Epithelial cell of prostate (primary cell): ENCODE measurements around the gene AURKA.
"Not testable (repeated sequence)": the region's sequence is repeated elsewhere in the genome, so short reads cannot be mapped to it uniquely, and the experiment has no call there.

Experiments
- DNase-seq: peaks from one replicate; pipeline ENCODE4 v3.0.0-alpha.2; 2011; ENCODE audit warnings: low read depth, low spot score
- H3K27ac ChIP-seq: fragments of 450-650 bp; 2 replicates; pipeline ENCODE4 v1.5.1; 2017; ENCODE audit warnings: mild to moderate bottlenecking

The AURKA gene

GRCh38 chr20:56422076-56422823 lies 30.2 kb upstream of the AURKA start:
- no peak for DNase-seq
- H3K27ac ChIP-seq, result no peak overlapping the region

- no peak overlapping the region for H3K27ac ChIP-seq
- no peak for DNase-seq
These were observed 29.1 kb upstream of the AURKA start for GRCh38 chr20:56420940-56421688.

- H3K27ac ChIP-seq, result no peak overlapping the region
- DNase-seq, result no peak
These were observed 28.0 kb upstream of the AURKA start for GRCh38 chr20:56420028-56420427.

GRCh38 chr20:56418385-56418861 lies 26.4 kb upstream of the AURKA start:
- H3K27ac ChIP-seq, result no peak overlapping the region
- no peak for DNase-seq

- no peak for DNase-seq
- no peak overlapping the region for H3K27ac ChIP-seq
These were observed 25.9 kb upstream of the AURKA start for GRCh38 chr20:56417911-56418310.

- H3K27ac ChIP-seq, result no peak overlapping the region
- DNase-seq, result no peak
These were observed 25.4 kb upstream of the AURKA start for GRCh38 chr20:56417402-56417801.

GRCh38 chr20:56414842-56415765 lies 23.1 kb upstream of the AURKA start:
- DNase-seq, result no peak
- H3K27ac ChIP-seq, result no peak overlapping the region

- no peak for DNase-seq
- no peak overlapping the region for H3K27ac ChIP-seq
These were observed 20.9 kb upstream of the AURKA start for GRCh38 chr20:56412949-56413348.

GRCh38 chr20:56412473-56412790 lies 20.4 kb upstream of the AURKA start:
- H3K27ac ChIP-seq, result no peak overlapping the region
- DNase-seq, result no peak

GRCh38 chr20:56411759-56412472 lies 19.9 kb upstream of the AURKA start, which contains the start of gene CASS4:
Gene CASS4, plus strand, starts transcription at chr20:56412260. Its CDS starts 199 bp downstream, at chr20:56412459.
- no peak within 1 kb of the TSS for H3K27ac ChIP-seq
- no peak for DNase-seq

GRCh38 chr20:56411287-56411686 lies 19.3 kb upstream of the AURKA start:
- not testable (repeated sequence) for H3K27ac ChIP-seq, DNase-seq

- H3K27ac ChIP-seq, result no peak overlapping the region
- DNase-seq, result no peak
These were observed 17.9 kb upstream of the AURKA start for GRCh38 chr20:56409956-56410355.

- H3K27ac ChIP-seq, result no peak overlapping the region
- no peak for DNase-seq
These were observed 17.5 kb upstream of the AURKA start for GRCh38 chr20:56409521-56409920.

GRCh38 chr20:56406910-56407309 lies 14.9 kb upstream of the AURKA start:
- no peak overlapping the region for H3K27ac ChIP-seq
- DNase-seq, result no peak

GRCh38 chr20:56405356-56405755 lies 13.3 kb upstream of the AURKA start:
- H3K27ac ChIP-seq, DNase-seq: not testable (repeated sequence)

- DNase-seq, result no peak
- H3K27ac ChIP-seq, result no peak overlapping the region
These were observed 11.4 kb upstream of the AURKA start for GRCh38 chr20:56403465-56403864.

GRCh38 chr20:56400001-56400640 lies 8.1 kb upstream of the AURKA start:
- DNase-seq, result no peak
- H3K27ac ChIP-seq, result no peak overlapping the region

GRCh38 chr20:56395166-56395565 lies 3.2 kb upstream of the AURKA start:
- no peak overlapping the region for H3K27ac ChIP-seq
- DNase-seq, result no peak

GRCh38 chr20:56393653-56394052 lies 1.6 kb upstream of the AURKA start:
- no peak for DNase-seq
- H3K27ac ChIP-seq, result no peak overlapping the region
